KOPT-K1 (cell line): ENCODE data around the gene OSBPL6.
A peak's percentile ranks its signal among the peaks of the same experiment; 100 is the strongest.

ENCODE experiments used
- H3K27ac ChIP-seq: fragments of 200-600 bp; sonication (generic); 2 replicates; pipeline ENCODE4 v1.5.1; 2016; ENCODE audit warnings: antibody characterized with exemption, mild to moderate bottlenecking, low read depth, low read length; ENCODE audit not compliant: poor library complexity, severe bottlenecking
- H3K36me3 ChIP-seq: fragments of 200-600 bp; sonication (generic); 2 replicates; pipeline ENCODE4 v1.5.1; 2017; ENCODE audit warnings: antibody characterized with exemption, mild to moderate bottlenecking, low read length, moderate library complexity; ENCODE audit not compliant: insufficient read depth
- H3K9me3 ChIP-seq: fragments of 200-600 bp; sonication (generic); 2 replicates; pipeline ENCODE4 v1.5.1; 2017; ENCODE audit warnings: antibody characterized with exemption, low read length, mild to moderate bottlenecking; ENCODE audit not compliant: insufficient read depth, poor library complexity, severe bottlenecking

OSBPL6 gene

GRCh38 chr2:178441426-178441825, 247.1 kb downstream of the OSBPL6 start:
- H3K9me3 ChIP-seq, result no peaks in the 10 kb centered on the region
- no peak overlapping the region for H3K27ac ChIP-seq
- H3K36me3 ChIP-seq, result peaks cover 100% of the 10 kb centered on the region

- Histone ChIP-seq H3K9me3 (no peaks in the 10 kb centered on the region), H3K27ac (peak overlapping the region; percentile 95), H3K36me3 (peaks cover 54% of the 10 kb centered on the region)
Observed at GRCh38 chr2:178448968-178449661, 254.8 kb downstream of the OSBPL6 start.

GRCh38 chr2:178449700-178450523, 255.6 kb downstream of the OSBPL6 start:
- Histone ChIP-seq H3K9me3 (no peaks in the 10 kb centered on the region), H3K36me3 (peaks cover 46% of the 10 kb centered on the region), H3K27ac (peak overlapping the region; percentile 95)

GRCh38 chr2:178450524-178450773, 256.1 kb downstream of the OSBPL6 start:
- Histone ChIP-seq H3K9me3 (no peaks in the 10 kb centered on the region), H3K27ac (peak overlapping the region; percentile 95), H3K36me3 (peaks cover 40% of the 10 kb centered on the region)

GRCh38 chr2:178450774-178451525, 256.6 kb downstream of the OSBPL6 start, which contains the start of the genes PJVK and PRKRA:
PJVK (plus strand) TSS chr2:178451378; CDS start chr2:178453410, 2,032 bp downstream.
PRKRA (minus strand) TSS chr2:178451175; CDS start chr2:178451030, 145 bp downstream.
- H3K36me3 ChIP-seq, result peaks cover 35% of the 10 kb centered on the region
- no peaks in the 10 kb centered on the region for H3K9me3 ChIP-seq
- H3K27ac ChIP-seq, result peak within 1 kb of the TSS; percentile 95

GRCh38 chr2:178452334-178452733, 258.0 kb downstream of the OSBPL6 start:
- Histone ChIP-seq H3K27ac (no peak overlapping the region), H3K9me3 (no peaks in the 10 kb centered on the region), H3K36me3 (peaks cover 22% of the 10 kb centered on the region)
